ENCODE results near the gene SHTN1.

- no peak for TF ChIP-seq POLR2A (IDR thresholded peaks at IDR 0.05)
- TF ChIP-seq CTCF (IDR thresholded peaks at IDR 0.05), result no peak
Observed at GRCh38 chr10:116970050-116970449, 34.9 kb downstream of the SHTN1 start.

All from right lobe of liver (tissue), 4 donors.